ENCODE data around the gene MEST. TPM values are rescaled to one million over a fixed set of nuclear protein-coding genes. Genes with fewer than 3 reads are reported as not detected.
"Not testable (repeated sequence)": the region's sequence is repeated elsewhere in the genome, so short reads cannot be mapped to it uniquely, and the experiment has no call there.

MEST gene
- polyA plus RNA-seq, 1 donor from 2014 or later: 136 TPM

DNA sequence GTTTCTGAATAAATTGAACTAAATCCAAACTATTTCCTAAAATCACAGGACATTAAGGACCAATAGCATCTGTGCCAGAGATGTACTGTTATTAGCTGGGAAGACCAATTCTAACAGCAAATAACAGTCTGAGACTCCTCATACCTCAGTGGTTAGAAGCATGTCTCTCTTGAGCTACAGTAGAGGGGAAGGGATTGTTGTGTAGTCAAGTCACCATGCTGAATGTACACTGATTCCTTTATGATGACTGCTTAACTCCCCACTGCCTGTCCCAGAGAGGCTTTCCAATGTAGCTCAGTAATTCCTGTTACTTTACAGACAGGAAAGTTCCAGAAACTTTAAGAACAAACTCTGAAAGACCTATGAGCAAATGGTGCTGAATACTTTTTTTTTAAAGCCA lies 13.9 kb downstream of the MEST start:
- no peaks in the 10 kb centered on the region for H3K9me3 ChIP-seq (ENCODE audit: low read length)
- no peaks in the 10 kb centered on the region for H3K9me2 ChIP-seq (ENCODE audit: insufficient read depth, low read length)
- H3K79me2 ChIP-seq (replicated peaks; ENCODE audit: insufficient read depth, low read length): peaks cover 69% of the 10 kb centered on the region
- H3K4me2 ChIP-seq (ENCODE audit: low read length): no peak overlapping the region
- TF ChIP-seq EP300 (conservative IDR thresholded peaks at IDR 0.05; ENCODE audit: poor library complexity, severe bottlenecking) (no peak), POLR2AphosphoS5 (IDR thresholded peaks at IDR 0.05) (no peak), MXI1 (conservative IDR thresholded peaks at IDR 0.05; ENCODE audit: poor library complexity, severe bottlenecking) (no peak), EZH2 (IDR thresholded peaks at IDR 0.05; ENCODE audit: borderline replicate concordance, insufficient read depth, low read length, poor library complexity, severe bottlenecking) (no peak), REST (IDR thresholded peaks at IDR 0.05; ENCODE audit: borderline replicate concordance) (no peak), SMC3 (conservative IDR thresholded peaks at IDR 0.05; ENCODE audit: poor library complexity) (no peak), RAD21 (conservative IDR thresholded peaks at IDR 0.05) (no peak), TAF1 (IDR thresholded peaks at IDR 0.05; ENCODE audit: low read depth) (no peak)
- TF ChIP-seq, protein P1, sequence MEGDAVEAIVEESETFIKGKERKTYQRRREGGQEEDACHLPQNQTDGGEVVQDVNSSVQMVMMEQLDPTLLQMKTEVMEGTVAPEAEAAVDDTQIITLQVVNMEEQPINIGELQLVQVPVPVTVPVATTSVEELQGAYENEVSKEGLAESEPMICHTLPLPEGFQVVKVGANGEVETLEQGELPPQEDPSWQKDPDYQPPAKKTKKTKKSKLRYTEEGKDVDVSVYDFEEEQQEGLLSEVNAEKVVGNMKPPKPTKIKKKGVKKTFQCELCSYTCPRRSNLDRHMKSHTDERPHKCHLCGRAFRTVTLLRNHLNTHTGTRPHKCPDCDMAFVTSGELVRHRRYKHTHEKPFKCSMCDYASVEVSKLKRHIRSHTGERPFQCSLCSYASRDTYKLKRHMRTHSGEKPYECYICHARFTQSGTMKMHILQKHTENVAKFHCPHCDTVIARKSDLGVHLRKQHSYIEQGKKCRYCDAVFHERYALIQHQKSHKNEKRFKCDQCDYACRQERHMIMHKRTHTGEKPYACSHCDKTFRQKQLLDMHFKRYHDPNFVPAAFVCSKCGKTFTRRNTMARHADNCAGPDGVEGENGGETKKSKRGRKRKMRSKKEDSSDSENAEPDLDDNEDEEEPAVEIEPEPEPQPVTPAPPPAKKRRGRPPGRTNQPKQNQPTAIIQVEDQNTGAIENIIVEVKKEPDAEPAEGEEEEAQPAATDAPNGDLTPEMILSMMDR (IDR thresholded peaks at IDR 0.05; ENCODE audit: poor library complexity, severe bottlenecking): no peak
- no peak overlapping the region for H3K4me3 ChIP-seq (ENCODE audit: low read length)
- H3K27ac ChIP-seq (ENCODE audit: low read length): no peak overlapping the region
- no peaks in the 10 kb centered on the region for H3K27me3 ChIP-seq (ENCODE audit: insufficient read depth, low read depth, low read length)
- H3K9ac ChIP-seq (ENCODE audit: low read length): no peak overlapping the region
- no peak overlapping the region for H2AFZ ChIP-seq (ENCODE audit: low read depth, low read length)
- no peaks in the 10 kb centered on the region for H3F3A ChIP-seq (ENCODE audit: insufficient read depth, low read length, poor library complexity, severe bottlenecking)
- peaks cover 13% of the 10 kb centered on the region for H4K20me1 ChIP-seq (ENCODE audit: insufficient read depth)
- peaks cover 44% of the 10 kb centered on the region for H3K36me3 ChIP-seq (ENCODE audit: insufficient read depth, low read length)

- H3K36me3 ChIP-seq (ENCODE audit: insufficient read depth, low read length): peaks cover 49% of the 10 kb centered on the region
- H3K9ac ChIP-seq (ENCODE audit: low read length): no peak overlapping the region
- H3K27ac ChIP-seq (ENCODE audit: low read length): no peak overlapping the region
- no peak overlapping the region for H3K4me2 ChIP-seq (ENCODE audit: low read length)
- no peaks in the 10 kb centered on the region for H3K9me3 ChIP-seq (ENCODE audit: low read length)
- H3K9me2 ChIP-seq (ENCODE audit: insufficient read depth, low read length): no peaks in the 10 kb centered on the region
- no peak overlapping the region for H2AFZ ChIP-seq (ENCODE audit: low read depth, low read length)
- H3K79me2 ChIP-seq (replicated peaks; ENCODE audit: insufficient read depth, low read length): peaks cover 67% of the 10 kb centered on the region
- H4K20me1 ChIP-seq (ENCODE audit: insufficient read depth): peaks cover 9% of the 10 kb centered on the region
- H3F3A ChIP-seq (ENCODE audit: insufficient read depth, low read length, poor library complexity, severe bottlenecking): no peaks in the 10 kb centered on the region
- no peak overlapping the region for H3K4me3 ChIP-seq (ENCODE audit: low read length)
- TF ChIP-seq MXI1 (conservative IDR thresholded peaks at IDR 0.05; ENCODE audit: poor library complexity, severe bottlenecking) (no peak), REST (IDR thresholded peaks at IDR 0.05; ENCODE audit: borderline replicate concordance) (no peak), RAD21 (conservative IDR thresholded peaks at IDR 0.05) (no peak), EZH2 (IDR thresholded peaks at IDR 0.05; ENCODE audit: borderline replicate concordance, insufficient read depth, low read length, poor library complexity, severe bottlenecking) (no peak), TAF1 (IDR thresholded peaks at IDR 0.05; ENCODE audit: low read depth) (no peak), POLR2AphosphoS5 (IDR thresholded peaks at IDR 0.05) (no peak), EP300 (conservative IDR thresholded peaks at IDR 0.05; ENCODE audit: poor library complexity, severe bottlenecking) (no peak), SMC3 (conservative IDR thresholded peaks at IDR 0.05; ENCODE audit: poor library complexity) (no peak)
- TF ChIP-seq, protein P1 (IDR thresholded peaks at IDR 0.05; ENCODE audit: poor library complexity, severe bottlenecking): no peak
- no peaks in the 10 kb centered on the region for H3K27me3 ChIP-seq (ENCODE audit: insufficient read depth, low read depth, low read length)
These were observed 14.5 kb downstream of the MEST start for GRCh38 chr7:130506358-130506757.

GRCh38 chr7:130512038-130512437 lies 20.2 kb downstream of the MEST start:
- H3K9me2 ChIP-seq (ENCODE audit: insufficient read depth, low read length); H3K9ac ChIP-seq (ENCODE audit: low read length); H3F3A ChIP-seq (ENCODE audit: insufficient read depth, low read length, poor library complexity, severe bottlenecking); H3K27ac ChIP-seq (ENCODE audit: low read length); H3K27me3 ChIP-seq (ENCODE audit: insufficient read depth, low read depth, low read length); H3K4me2 ChIP-seq (ENCODE audit: low read length); H3K4me3 ChIP-seq (ENCODE audit: low read length); H3K9me3 ChIP-seq (ENCODE audit: low read length); H2AFZ ChIP-seq (ENCODE audit: low read depth, low read length): not testable (repeated sequence)
- Histone ChIP-seq H4K20me1 (ENCODE audit: insufficient read depth) (peaks cover 17% of the 10 kb centered on the region), H3K79me2 (replicated peaks; ENCODE audit: insufficient read depth, low read length) (peaks cover 52% of the 10 kb centered on the region), H3K36me3 (ENCODE audit: insufficient read depth, low read length) (peaks cover 46% of the 10 kb centered on the region)
